ENCODE data around the gene COL25A1. TPM values are rescaled to one million over a fixed set of nuclear protein-coding genes. Genes with fewer than 3 reads are reported as not detected.

The COL25A1 gene
- total RNA-seq, 1 experiment from 2014 or later, result 4.2 TPM

- H3K79me1 ChIP-seq (ENCODE audit: insufficient read depth, low read depth, low read length, poor library complexity, severe bottlenecking), result no peaks in the 10 kb centered on the region
- no CpG with 5 or more reads among the region's 3 CpGs for WGBS (ENCODE audit: extremely low coverage, insufficient read length, low lambda C conversion rate)
- no peak overlapping the region for H3K27ac Mint-ChIP-seq
Observed at GRCh38 chr4:109290918-109291317, 11.5 kb downstream of the COL25A1 start.

More at GRCh38 chr4:109290918-109291317, 11.5 kb downstream of the COL25A1 start:
- H3K18ac ChIP-seq (ENCODE audit: insufficient read length, low read depth, low read length), result no peak overlapping the region
- no peak for TF ChIP-seq CTCF (conservative IDR thresholded peaks at IDR 0.05)
- no peak overlapping the region for H3K56ac ChIP-seq (ENCODE audit: insufficient read length, low read depth, low read length)
- no peaks in the 10 kb centered on the region for H4K20me1 ChIP-seq (ENCODE audit: control insufficient read depth, insufficient read depth, insufficient read length)
- no peak overlapping the region for H4K8ac ChIP-seq (replicated peaks; ENCODE audit: insufficient read length, low read depth, low read length)
- no peak overlapping the region for H2BK120ac ChIP-seq (ENCODE audit: low read depth, low read length, poor library complexity, severe bottlenecking)
- no peak overlapping the region for H3K23ac ChIP-seq (ENCODE audit: insufficient read length, low read depth, low read length)
- H2BK15ac ChIP-seq (ENCODE audit: low read depth, low read length), result no peak overlapping the region
- H3K14ac ChIP-seq (ENCODE audit: insufficient read depth, low read length), result no peak overlapping the region
- no peak overlapping the region for H2BK5ac ChIP-seq (ENCODE audit: insufficient read length, low read length)
- Mint-ChIP-seq H3K9me3 (no peaks in the 10 kb centered on the region), H3K27me3 (ENCODE audit: low read depth) (no peaks in the 10 kb centered on the region), H3K36me3 (ENCODE audit: insufficient read depth in 1 of 3, low read depth in 3 of 3) (no peaks in the 10 kb centered on the region; a peak in 1 of 7 replicates), H3K4me3 (no peak overlapping the region), H3K4me1 (no peaks in the 10 kb centered on the region)
- no peak overlapping the region for H2BK12ac ChIP-seq (ENCODE audit: insufficient read length, low read depth, low read length)
- no peak overlapping the region for H2BK20ac ChIP-seq (ENCODE audit: low read depth, low read length, poor library complexity, severe bottlenecking)
- no peak overlapping the region for H3K4ac ChIP-seq (ENCODE audit: low read depth, low read length)
- H3K79me2 ChIP-seq (ENCODE audit: insufficient read depth, low read length), result no peaks in the 10 kb centered on the region
- no peak overlapping the region for H3T11ph ChIP-seq (ENCODE audit: low read length)
- no peaks in the 10 kb centered on the region for H3K27me3 ChIP-seq (ENCODE audit: insufficient read depth, low read length)
- DNase-seq, result no peak
- no peak overlapping the region for H4K91ac ChIP-seq (ENCODE audit: insufficient read length, low read depth, low read length)
- H3K4me2 ChIP-seq (ENCODE audit: insufficient read depth, insufficient read length, low read length), result no peak overlapping the region
- H2AFZ ChIP-seq (ENCODE audit: low read length), result no peak overlapping the region
- no peak overlapping the region for H2AK5ac ChIP-seq (ENCODE audit: insufficient read length, low read length)
- H4K5ac ChIP-seq (ENCODE audit: insufficient read length, low read depth, low read length), result no peak overlapping the region
- no peaks in the 10 kb centered on the region for H3K9me3 ChIP-seq (ENCODE audit: control insufficient read depth, low read depth, low read length)
- no peaks in the 10 kb centered on the region for H3K4me1 ChIP-seq (ENCODE audit: insufficient read depth, low read length)
- H3K23me2 ChIP-seq (ENCODE audit: insufficient read length, low read depth, low read length, poor library complexity, severe bottlenecking), result no peaks in the 10 kb centered on the region
- no peak overlapping the region for H3K9ac ChIP-seq (ENCODE audit: extremely low read depth, insufficient read length, low read length)
- no peak overlapping the region for H3K27ac ChIP-seq (ENCODE audit: insufficient read length, low read depth, low read length)
